ENCODE results near the gene LIX1.

Gene LIX1

GRCh38 chr5:97046270-97046982, 96.0 kb downstream of the LIX1 start:
- no peak for DNase-seq (ENCODE audit: low read depth, low spot score)
- no peak overlapping the region for H3K4me3 ChIP-seq (ENCODE audit: low read length)

- no peak for DNase-seq (ENCODE audit: low read depth, low spot score)
These were observed 98.4 kb downstream of the LIX1 start for GRCh38 chr5:97044052-97044451.

GRCh38 chr5:97043511-97043910, 98.9 kb downstream of the LIX1 start:
- no peak overlapping the region for H3K4me3 ChIP-seq (ENCODE audit: low read length)
- no peak for DNase-seq (ENCODE audit: low read depth, low spot score)

More at GRCh38 chr5:97044052-97044451, 98.4 kb downstream of the LIX1 start:
- H3K4me3 ChIP-seq (ENCODE audit: low read length), result no peak overlapping the region

- no peak for DNase-seq (ENCODE audit: low read depth, low spot score)
- H3K4me3 ChIP-seq (ENCODE audit: low read length), result no peak overlapping the region
These were observed 99.4 kb downstream of the LIX1 start for GRCh38 chr5:97042996-97043395.

Measured in Jurkat, Clone E6-1 (cell line).